Stimulated activated naive B cell treated with anti-CD40 and anti-IgM and Interleukin-4, amounts not matched to agents 10 μg/mL and 1 μg/mL and 100 μg/mL, for 72 hours (primary cell): ENCODE data around the gene ZKSCAN1.
"Not testable (repeated sequence)": the region's sequence is repeated elsewhere in the genome, so short reads cannot be mapped to it uniquely, and the experiment has no call there.

Source experiments
- ATAC-seq, 2 donors: fragments of 150-1000 bp; cut with Tn5 transposase; replicated peaks; 2 replicates each; pipeline ENCODE4 v1.10.0; 2021; ENCODE audit warnings: moderate library complexity in 1 of 2
- DNase-seq: peaks from one replicate; pipeline ENCODE4 v3.0.0; 2021
- H3K27ac Mint-ChIP-seq: one replicate; pipeline ENCODE4 v1.8.0; 2022; ENCODE audit warnings: mild to moderate bottlenecking, mixed read lengths
- H3K27me3 Mint-ChIP-seq, 2 donors: one replicate each; pipeline ENCODE4 v1.8.0; 2022; ENCODE audit warnings: mixed read lengths in 2 of 2
- H3K36me3 Mint-ChIP-seq, 2 donors: one replicate each; pipeline ENCODE4 v1.8.0; 2022; ENCODE audit warnings: mixed read lengths in 2 of 2, mild to moderate bottlenecking in 1 of 2
- H3K4me1 Mint-ChIP-seq, 2 donors: one replicate each; pipeline ENCODE4 v1.8.0; 2022; ENCODE audit warnings: mixed read lengths in 2 of 2, mild to moderate bottlenecking in 1 of 2
- H3K4me3 Mint-ChIP-seq, 2 donors: one replicate each; pipeline ENCODE4 v1.8.0; 2022; ENCODE audit warnings: mild to moderate bottlenecking in 2 of 2, mixed read lengths in 2 of 2, moderate library complexity in 1 of 2
- H3K9me3 Mint-ChIP-seq, 2 donors: one replicate each; pipeline ENCODE4 v1.8.0; 2022; ENCODE audit warnings: mixed read lengths in 2 of 2, mild to moderate bottlenecking in 1 of 2

ZKSCAN1 gene

DNA sequence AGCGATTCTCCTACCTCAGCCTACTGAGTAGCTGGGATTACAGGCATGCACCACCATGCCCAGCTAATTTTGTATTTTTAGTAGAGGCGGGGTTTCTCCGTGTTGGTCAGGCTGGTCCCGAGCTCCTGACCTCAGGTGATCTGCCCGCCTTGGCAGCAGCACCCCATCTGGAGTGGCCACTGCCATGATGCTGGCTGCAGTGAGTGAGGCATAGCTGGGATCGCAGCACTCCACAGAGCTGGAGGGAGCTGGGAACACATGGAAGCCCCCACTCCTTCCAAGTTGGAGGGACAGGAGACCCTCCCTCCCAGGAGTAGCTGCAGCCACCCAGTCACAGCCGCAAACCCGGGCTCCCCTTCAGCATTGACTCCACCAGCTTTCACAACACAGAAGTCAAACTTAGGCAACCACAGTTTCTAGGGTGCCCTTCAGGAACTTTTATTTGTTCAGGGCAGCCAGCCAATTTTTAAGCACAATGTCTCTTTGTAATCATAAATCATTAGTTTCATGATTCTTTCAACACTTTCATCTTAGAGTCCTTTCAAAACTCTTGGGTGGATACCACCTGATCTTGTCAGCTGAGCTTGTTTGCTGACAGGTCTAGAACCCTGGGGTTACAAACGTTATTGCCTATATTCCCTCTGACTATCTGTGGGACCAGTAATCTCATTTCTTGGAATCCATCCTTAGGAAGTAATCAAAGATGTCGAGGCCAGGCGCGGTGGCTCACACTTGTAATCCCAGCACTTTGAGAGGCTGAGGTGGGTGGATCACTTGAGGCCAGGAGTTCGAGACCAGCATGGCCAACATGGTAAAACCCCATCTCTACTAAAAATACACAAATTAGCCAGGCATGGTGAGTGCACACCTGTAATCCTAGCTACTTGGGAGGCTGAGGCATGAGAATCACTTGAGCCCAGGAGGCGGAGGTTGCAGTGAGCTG is 2.7 kb upstream of the ZKSCAN1 start:
- H3K36me3 Mint-ChIP-seq, H3K9me3 Mint-ChIP-seq, DNase-seq, H3K27ac Mint-ChIP-seq, ATAC-seq, H3K4me3 Mint-ChIP-seq: not testable (repeated sequence)
- peaks cover 9 to 17% of the 10 kb centered on the region in 2 donors for H3K4me1 Mint-ChIP-seq
- H3K27me3 Mint-ChIP-seq: peaks cover 9 to 10% of the 10 kb centered on the region in 2 donors

DNA sequence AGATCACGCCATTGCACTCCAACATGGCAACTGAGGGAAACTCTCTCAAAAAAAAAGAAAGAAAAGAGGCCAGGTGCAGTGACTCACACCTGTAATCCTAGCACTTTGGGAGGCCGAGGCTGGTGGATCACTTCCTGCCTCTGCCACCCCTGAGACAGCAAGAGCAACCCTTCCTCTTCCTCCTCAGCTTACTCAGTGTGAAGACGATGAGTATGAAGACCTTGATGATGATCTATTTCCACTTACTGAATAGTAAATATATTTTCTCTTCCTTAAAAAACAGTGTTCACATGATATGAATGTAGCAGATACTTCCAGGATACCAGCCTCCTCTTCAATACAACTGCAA is 2.1 kb upstream of the ZKSCAN1 start:
- no peak overlapping the region for H3K27ac Mint-ChIP-seq

DNA sequence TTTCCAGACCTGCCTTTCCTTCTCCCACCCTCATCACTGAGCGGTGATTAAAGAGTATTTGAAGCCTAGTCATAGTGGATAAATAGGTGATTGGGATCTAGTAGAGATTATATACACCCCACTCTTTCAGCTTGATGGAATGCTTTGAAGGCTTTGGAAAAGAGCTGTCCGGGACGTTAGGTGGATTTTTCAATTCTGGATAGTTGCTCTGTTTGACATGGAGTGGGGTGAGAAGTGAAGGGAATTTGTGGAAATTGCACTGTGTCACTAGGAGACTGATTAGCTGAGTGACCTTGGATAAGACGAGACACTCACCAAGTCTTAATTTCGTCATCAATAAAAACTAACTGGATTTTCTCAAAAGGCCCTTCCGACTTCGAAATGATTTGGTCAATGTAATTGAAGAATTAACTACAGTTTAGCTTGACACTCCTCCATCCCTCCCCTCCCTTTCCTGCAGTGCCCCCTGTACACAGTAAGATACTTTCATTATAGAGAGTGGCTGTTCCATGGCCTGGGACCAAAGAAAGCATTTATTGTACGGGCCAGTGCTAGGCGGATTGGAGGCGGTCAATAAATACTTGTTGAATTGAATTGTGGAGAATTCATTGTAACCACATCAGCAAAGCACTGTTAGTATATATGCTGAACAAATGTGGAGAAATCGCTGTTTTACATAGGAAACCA is 962 bp downstream of the ZKSCAN1 start:
- peaks cover 3 to 5% of the 10 kb centered on the region in 2 donors for H3K27me3 Mint-ChIP-seq
- DNase-seq: no peak
- no peaks in the 10 kb centered on the region for H3K9me3 Mint-ChIP-seq
- H3K27ac Mint-ChIP-seq: peak overlapping the region; percentile 95
- H3K4me3 Mint-ChIP-seq: peak overlapping the region; percentile 87 to 93
- peaks cover 6 to 12% of the 10 kb centered on the region in 2 donors for H3K36me3 Mint-ChIP-seq
- no peak for ATAC-seq
- H3K4me1 Mint-ChIP-seq: peaks cover 17 to 42% of the 10 kb centered on the region in 2 donors

More for the DNA sequence above, 2.1 kb upstream of the ZKSCAN1 start:
- Mint-ChIP-seq H3K4me3 (no peak overlapping the region), H3K4me1 (peaks cover 9 to 22% of the 10 kb centered on the region in 2 donors), H3K27me3 (peaks cover 9 to 10% of the 10 kb centered on the region in 2 donors), H3K9me3 (no peaks in the 10 kb centered on the region), H3K36me3 (peaks cover 0 to 6% of the 10 kb centered on the region in 2 donors)
- ATAC-seq: no peak
- no peak for DNase-seq

DNA sequence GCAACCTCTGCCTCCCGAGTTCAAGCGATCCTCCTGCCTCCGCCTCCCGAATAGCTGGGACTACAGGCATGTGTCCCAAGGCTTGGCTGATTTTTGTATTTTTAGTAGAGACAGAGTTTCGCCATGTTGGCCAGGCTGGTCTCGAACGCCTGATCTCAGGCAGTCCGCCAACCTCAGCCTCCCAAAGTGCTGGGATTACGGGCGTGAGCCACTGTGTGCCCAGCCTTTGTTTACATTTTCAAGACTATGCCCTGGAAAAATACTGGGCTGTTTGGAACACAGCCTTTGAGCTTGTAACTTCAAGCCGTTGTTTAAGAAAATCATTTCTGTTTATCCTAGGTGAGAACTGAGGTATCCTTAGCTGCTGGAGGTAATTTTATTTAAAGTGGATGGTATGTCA is 1.9 kb downstream of the ZKSCAN1 start:
- DNase-seq (no peak), ATAC-seq (no peak)
- peaks cover 17 to 42% of the 10 kb centered on the region in 2 donors for H3K4me1 Mint-ChIP-seq
- H3K27ac Mint-ChIP-seq: no peak overlapping the region
- H3K27me3 Mint-ChIP-seq: no peaks in the 10 kb centered on the region
- H3K9me3 Mint-ChIP-seq: no peaks in the 10 kb centered on the region
- H3K36me3 Mint-ChIP-seq: peaks cover 11 to 15% of the 10 kb centered on the region in 2 donors
- peak overlapping the region in 1 of 2 donors; percentile 25 for H3K4me3 Mint-ChIP-seq

DNA sequence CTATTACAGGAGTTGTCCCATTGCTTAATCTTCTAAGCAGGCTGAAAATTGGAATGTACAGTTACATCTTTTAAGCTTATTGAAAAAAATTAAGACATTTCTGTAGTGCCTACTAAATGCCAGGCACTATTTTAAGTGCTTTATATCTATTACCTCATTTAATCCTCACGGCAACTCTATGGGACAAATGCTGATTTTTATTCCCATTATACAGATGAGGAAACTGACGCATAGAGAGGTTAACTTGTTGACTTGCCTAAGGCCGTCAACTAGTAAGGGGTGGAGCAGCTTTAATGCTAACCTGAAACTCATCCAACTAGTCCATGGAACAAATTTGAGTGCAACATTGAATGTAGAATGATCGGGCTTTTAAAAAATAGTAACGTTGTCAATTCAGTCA is 2.5 kb downstream of the ZKSCAN1 start:
- Mint-ChIP-seq H3K36me3 (peaks cover 11 to 19% of the 10 kb centered on the region in 2 donors), H3K27me3 (no peaks in the 10 kb centered on the region), H3K4me3 (no peak overlapping the region), H3K4me1 (peaks cover 17 to 42% of the 10 kb centered on the region in 2 donors), H3K9me3 (no peaks in the 10 kb centered on the region), H3K27ac (no peak overlapping the region)
- DNase-seq (no peak), ATAC-seq (no peak)

DNA sequence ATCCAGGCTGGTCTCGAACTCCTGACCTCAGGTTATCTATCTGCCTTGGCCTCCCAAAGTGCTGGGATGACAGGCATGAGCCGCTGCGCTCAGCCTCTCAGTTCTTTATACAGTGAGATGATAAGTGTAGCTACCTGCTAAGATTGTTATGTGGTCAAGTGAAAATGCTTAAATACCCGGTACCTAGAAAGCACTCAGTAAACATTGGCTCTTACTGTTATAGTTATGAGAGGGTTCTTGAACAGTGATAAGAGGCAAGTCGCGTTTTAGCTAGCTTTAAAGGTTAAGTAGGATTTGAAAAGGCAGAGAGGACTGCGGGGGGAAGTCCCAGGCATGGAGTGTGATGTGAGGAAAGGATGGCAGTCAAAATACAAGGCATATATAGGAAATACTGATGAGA is 4.5 kb downstream of the ZKSCAN1 start:
- H3K27ac Mint-ChIP-seq: no peak overlapping the region
- H3K27me3 Mint-ChIP-seq: no peaks in the 10 kb centered on the region
- ATAC-seq (no peak), DNase-seq (no peak)
- peaks cover 16 to 34% of the 10 kb centered on the region in 2 donors for H3K36me3 Mint-ChIP-seq
- H3K4me3 Mint-ChIP-seq: no peak overlapping the region
- H3K9me3 Mint-ChIP-seq: no peaks in the 10 kb centered on the region
- H3K4me1 Mint-ChIP-seq: peaks cover 16 to 40% of the 10 kb centered on the region in 2 donors

DNA sequence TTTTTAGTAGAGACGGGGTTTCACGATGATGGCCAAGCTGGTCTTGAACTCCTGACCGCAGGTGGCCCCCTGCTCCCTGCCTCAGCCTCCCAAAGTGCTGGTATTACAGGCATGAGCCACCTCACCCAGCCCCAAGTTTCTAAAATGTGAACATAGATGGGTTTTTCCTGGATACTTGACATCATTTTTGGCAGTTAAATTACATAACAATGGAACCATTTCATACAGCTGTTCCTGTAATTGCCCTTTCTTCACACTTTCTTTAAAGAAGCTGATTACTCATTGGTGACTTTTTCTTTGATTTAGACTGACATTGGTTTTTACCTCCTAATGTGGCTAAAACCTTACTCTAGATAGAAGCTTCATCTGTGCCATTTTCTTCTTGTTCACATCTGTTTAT is 5.9 kb downstream of the ZKSCAN1 start:
- Mint-ChIP-seq H3K9me3 (no peaks in the 10 kb centered on the region), H3K27ac (no peak overlapping the region), H3K4me1 (peaks cover 11 to 31% of the 10 kb centered on the region in 2 donors), H3K27me3 (no peaks in the 10 kb centered on the region), H3K36me3 (peaks cover 20 to 35% of the 10 kb centered on the region in 2 donors), H3K4me3 (no peak overlapping the region)
- ATAC-seq: no peak
- no peak for DNase-seq

DNA sequence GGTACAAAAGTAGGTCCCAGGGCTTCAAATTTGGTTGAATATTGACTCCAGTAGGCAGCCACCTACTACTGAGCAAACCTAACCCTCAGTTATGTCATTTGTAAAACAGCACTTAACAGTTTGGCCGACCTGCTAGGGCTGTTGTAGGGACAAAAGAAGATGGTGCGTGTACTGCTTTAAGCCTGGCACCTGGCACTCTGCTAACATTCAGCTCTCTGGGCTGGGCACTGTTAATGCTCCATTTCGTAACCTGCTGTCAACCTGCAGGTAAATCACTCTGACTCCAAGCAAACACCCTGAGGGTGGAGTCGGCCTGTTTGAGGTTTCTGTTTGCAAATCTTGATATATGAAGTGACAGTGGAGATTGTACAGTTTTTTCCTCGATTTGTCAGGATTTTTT is 7.2 kb downstream of the ZKSCAN1 start:
- no peak for DNase-seq
- Mint-ChIP-seq H3K36me3 (peaks cover 27 to 42% of the 10 kb centered on the region in 2 donors), H3K9me3 (no peaks in the 10 kb centered on the region), H3K27me3 (no peaks in the 10 kb centered on the region), H3K4me3 (no peak overlapping the region), H3K4me1 (peaks cover 8 to 33% of the 10 kb centered on the region in 2 donors), H3K27ac (no peak overlapping the region)
- ATAC-seq: no peak

DNA sequence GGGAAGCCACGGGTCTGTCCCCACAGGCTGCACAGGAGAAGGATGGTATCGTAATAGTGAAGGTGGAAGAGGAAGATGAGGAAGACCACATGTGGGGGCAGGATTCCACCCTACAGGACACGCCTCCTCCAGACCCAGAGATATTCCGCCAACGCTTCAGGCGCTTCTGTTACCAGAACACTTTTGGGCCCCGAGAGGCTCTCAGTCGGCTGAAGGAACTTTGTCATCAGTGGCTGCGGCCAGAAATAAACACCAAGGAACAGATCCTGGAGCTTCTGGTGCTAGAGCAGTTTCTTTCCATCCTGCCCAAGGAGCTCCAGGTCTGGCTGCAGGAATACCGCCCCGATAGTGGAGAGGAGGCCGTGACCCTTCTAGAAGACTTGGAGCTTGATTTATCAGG is 8.1 kb downstream of the ZKSCAN1 start:
- no peaks in the 10 kb centered on the region for H3K9me3 Mint-ChIP-seq
- DNase-seq (no peak), ATAC-seq (no peak)
- no peak overlapping the region for H3K27ac Mint-ChIP-seq
- H3K36me3 Mint-ChIP-seq: peaks cover 30 to 47% of the 10 kb centered on the region in 2 donors
- no peaks in the 10 kb centered on the region for H3K27me3 Mint-ChIP-seq
- H3K4me1 Mint-ChIP-seq: peaks cover 8 to 31% of the 10 kb centered on the region in 2 donors
- H3K4me3 Mint-ChIP-seq: no peak overlapping the region

DNA sequence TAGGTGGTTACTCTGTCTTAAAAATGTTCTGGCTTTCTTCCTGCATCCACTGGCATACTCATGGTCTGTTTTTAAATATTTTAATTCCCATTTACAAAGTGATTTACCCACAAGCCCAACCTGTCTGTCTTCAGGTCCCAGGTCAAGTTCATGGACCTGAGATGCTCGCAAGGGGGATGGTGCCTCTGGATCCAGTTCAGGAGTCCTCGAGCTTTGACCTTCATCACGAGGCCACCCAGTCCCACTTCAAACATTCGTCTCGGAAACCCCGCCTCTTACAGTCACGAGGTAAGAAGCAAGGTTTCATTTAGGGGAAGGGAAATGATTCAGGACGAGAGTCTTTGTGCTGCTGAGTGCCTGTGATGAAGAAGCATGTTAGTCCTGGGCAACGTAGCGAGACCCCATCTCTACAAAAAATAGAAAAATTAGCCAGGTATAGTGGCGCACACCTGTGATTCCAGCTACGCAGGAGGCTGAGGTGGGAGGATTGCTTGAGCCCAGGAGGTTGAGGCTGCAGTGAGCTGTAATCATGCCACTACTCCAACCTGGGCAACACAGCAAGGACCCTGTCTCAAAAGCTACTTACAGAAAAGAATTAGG is 8.7 kb downstream of the ZKSCAN1 start:
- no peak for ATAC-seq
- Mint-ChIP-seq H3K36me3 (peaks cover 30 to 47% of the 10 kb centered on the region in 2 donors), H3K27ac (no peak overlapping the region), H3K9me3 (no peaks in the 10 kb centered on the region), H3K4me1 (peaks cover 8 to 25% of the 10 kb centered on the region in 2 donors), H3K4me3 (no peak overlapping the region), H3K27me3 (no peaks in the 10 kb centered on the region)
- DNase-seq: no peak

DNA sequence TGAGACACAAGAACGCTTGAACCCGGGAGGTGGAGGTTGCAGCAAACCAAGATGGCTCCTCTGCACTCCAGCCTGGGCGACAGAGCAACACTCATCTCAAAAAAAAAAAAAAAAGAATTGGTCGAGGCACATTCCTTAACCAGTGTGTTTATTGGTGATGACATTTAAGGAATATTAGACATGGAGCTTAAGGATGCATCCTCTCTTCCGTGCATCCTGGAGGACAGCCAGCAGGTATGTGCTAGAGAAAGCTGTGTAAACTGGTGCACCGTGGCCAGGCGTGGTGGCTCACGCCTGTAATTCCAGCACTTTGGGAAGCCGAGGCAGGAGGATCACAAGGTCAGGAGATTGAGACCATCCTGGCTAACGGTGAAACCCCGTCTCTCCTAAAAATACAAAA is 11.8 kb downstream of the ZKSCAN1 start:
- peaks cover 32 to 61% of the 10 kb centered on the region in 2 donors for H3K36me3 Mint-ChIP-seq
- no peak for DNase-seq

DNA sequence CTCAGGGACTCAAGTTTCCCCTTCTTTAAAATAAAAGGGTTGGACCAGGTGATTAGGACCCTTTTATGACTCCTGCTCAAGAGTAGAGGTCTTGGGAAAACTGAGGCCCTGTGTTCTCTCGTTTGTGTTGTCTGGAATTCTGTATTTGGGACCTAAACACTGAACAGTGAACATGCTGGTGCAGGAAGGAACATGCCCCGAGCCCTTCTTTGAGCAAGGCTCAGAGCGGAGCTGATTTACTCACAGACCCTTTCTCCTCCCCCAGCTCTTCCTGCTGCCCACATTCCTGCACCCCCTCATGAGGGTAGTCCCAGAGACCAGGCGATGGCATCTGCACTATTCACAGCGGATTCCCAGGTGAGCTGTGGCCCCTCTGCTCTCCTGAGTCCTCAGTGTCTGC is 14.2 kb downstream of the ZKSCAN1 start:
- H3K9me3 Mint-ChIP-seq: no peaks in the 10 kb centered on the region
- no peak overlapping the region for H3K27ac Mint-ChIP-seq
- no peaks in the 10 kb centered on the region for H3K27me3 Mint-ChIP-seq
- ATAC-seq: no peak
- peaks cover 2 to 20% of the 10 kb centered on the region in 2 donors for H3K4me1 Mint-ChIP-seq
- no peak overlapping the region for H3K4me3 Mint-ChIP-seq
- peaks cover 43 to 59% of the 10 kb centered on the region in 2 donors for H3K36me3 Mint-ChIP-seq
- no peak for DNase-seq

More for the DNA sequence above, 11.8 kb downstream of the ZKSCAN1 start:
- H3K27me3 Mint-ChIP-seq: no peaks in the 10 kb centered on the region
- no peaks in the 10 kb centered on the region for H3K9me3 Mint-ChIP-seq
- no peak overlapping the region for H3K4me3 Mint-ChIP-seq
- H3K4me1 Mint-ChIP-seq: peaks cover 2 to 20% of the 10 kb centered on the region in 2 donors
- ATAC-seq: no peak
- H3K27ac Mint-ChIP-seq: no peak overlapping the region

DNA sequence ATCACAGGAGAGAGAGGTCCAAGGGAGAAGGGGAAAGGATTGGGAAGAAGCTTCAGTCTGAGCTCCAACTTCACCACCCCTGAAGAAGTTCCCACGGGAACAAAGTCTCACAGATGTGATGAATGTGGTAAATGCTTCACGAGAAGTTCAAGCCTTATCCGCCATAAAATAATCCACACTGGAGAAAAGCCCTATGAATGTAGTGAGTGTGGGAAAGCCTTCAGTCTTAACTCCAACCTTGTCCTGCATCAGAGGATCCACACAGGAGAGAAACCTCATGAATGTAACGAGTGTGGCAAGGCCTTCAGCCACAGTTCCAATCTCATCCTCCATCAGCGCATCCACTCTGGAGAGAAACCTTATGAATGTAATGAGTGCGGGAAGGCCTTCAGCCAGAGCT is 18.1 kb downstream of the ZKSCAN1 start:
- H3K9me3 Mint-ChIP-seq: no peaks in the 10 kb centered on the region
- H3K27ac Mint-ChIP-seq: no peak overlapping the region
- H3K4me3 Mint-ChIP-seq: no peak overlapping the region

DNA sequence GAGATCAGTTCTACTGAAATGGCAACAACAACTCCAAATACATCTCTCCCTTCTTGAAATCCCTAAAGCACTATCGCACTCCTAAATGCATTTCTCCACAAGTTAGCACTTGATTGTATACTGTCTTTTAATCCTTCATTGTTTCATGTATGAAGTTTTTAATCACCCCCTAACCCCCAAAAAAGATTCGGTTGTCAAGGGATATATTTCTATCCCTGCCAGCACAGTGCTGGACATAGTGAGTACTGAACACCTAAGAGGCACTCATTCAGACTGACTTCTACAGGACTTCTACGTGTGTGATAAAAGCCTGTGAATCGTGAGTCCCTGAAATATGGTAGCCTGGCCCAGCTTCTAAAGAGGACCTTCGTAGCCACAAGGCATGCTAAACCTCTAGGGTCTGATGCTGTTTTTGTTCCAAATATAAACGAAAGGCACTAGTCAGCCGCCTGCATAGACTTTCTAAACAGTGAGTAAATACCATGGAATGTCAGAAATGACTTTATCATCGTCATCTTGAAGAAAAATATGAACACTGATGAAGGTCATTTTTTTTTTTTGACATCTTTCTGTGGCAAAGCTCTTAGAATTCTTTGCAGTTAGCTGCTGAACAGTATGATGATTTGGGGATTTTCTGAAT is 19.6 kb downstream of the ZKSCAN1 start:
- ATAC-seq (no peak), DNase-seq (no peak)
- H3K4me1 Mint-ChIP-seq: peaks cover 0 to 3% of the 10 kb centered on the region in 2 donors
- H3K9me3 Mint-ChIP-seq: no peaks in the 10 kb centered on the region
- no peaks in the 10 kb centered on the region for H3K27me3 Mint-ChIP-seq
- H3K36me3 Mint-ChIP-seq: peaks cover 33 to 69% of the 10 kb centered on the region in 2 donors
- H3K4me3 Mint-ChIP-seq: no peak overlapping the region
- no peak overlapping the region for H3K27ac Mint-ChIP-seq

More for the DNA sequence above, 18.1 kb downstream of the ZKSCAN1 start:
- H3K27me3 Mint-ChIP-seq: no peaks in the 10 kb centered on the region
- no peak for DNase-seq
- peaks cover 2 to 8% of the 10 kb centered on the region in 2 donors for H3K4me1 Mint-ChIP-seq
- no peak for ATAC-seq
- H3K36me3 Mint-ChIP-seq: peaks cover 37 to 70% of the 10 kb centered on the region in 2 donors
